ENCODE measurements around the gene MRAS.

The MRAS gene

DNA sequence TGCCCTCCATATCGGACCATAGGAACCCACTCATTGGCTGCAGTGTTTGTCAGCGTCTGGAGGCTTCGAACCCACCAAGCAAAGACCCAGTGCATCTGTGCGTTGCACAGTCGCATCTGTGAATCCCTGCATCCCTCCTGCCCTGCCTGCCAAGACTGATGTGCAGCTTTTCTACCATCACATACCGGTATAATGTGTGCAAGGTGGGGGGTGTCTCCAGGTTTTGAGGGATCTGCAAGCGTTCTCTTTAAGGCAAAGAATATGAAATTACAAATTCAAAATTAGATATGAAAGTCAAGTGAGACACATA, 18.4 kb upstream of the MRAS start:
- peaks cover 11 to 27% of the 10 kb centered on the region in 2 donors for H3K4me1 Mint-ChIP-seq
- no peaks in the 10 kb centered on the region for H3K36me3 Mint-ChIP-seq
- H3K27me3 Mint-ChIP-seq, result peaks cover 25 to 40% of the 10 kb centered on the region in 2 donors
- no peak for DNase-seq
- H3K27ac Mint-ChIP-seq, result no peak overlapping the region
- ATAC-seq (replicated peaks), result no peak
- peak overlapping the region; percentile 81 to 85 for H3K4me3 Mint-ChIP-seq
- H3K9me3 Mint-ChIP-seq, result no peaks in the 10 kb centered on the region

DNA sequence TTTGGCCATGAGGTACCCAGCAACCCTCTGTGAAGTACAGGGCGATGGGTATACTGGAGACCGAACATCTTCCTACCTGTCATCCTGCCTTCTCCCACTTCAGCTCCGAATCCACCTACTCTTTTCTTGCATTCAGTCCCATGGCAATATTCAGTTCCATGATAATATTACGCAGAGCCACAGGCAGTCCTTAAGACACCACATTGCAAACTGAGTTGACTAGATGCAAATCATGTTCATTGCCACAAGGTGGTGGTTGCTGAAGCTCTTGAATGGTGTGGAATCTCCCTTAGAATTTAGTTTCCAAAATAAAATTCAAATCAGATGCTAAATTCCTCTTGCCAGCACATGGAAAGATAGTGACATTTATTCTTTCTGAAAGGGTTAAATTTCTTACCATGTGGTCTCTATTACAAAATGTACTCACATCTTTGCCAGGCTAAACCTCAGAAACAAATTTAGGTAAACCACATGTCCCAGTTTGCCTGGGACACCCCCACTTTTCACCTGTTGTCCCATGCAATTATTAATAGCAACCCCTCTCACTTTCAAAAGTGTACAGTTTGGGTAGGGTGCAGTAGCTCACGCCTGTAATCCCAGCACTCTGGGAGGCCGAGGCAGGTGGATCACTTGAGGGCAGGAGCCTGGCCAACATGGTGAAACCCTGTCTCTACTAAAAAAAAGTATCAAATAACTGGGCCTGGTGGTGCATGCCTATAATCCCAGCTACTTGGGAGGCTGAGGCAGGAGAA, 17.1 kb upstream of the MRAS start:
- Mint-ChIP-seq H3K9me3 (no peaks in the 10 kb centered on the region), H3K4me1 (peaks cover 11 to 27% of the 10 kb centered on the region in 2 donors), H3K4me3 (no peak overlapping the region), H3K27me3 (peaks cover 31 to 36% of the 10 kb centered on the region in 2 donors), H3K36me3 (no peaks in the 10 kb centered on the region), H3K27ac (no peak overlapping the region)
- ATAC-seq (replicated peaks), result no peak
- DNase-seq, result no peak

DNA sequence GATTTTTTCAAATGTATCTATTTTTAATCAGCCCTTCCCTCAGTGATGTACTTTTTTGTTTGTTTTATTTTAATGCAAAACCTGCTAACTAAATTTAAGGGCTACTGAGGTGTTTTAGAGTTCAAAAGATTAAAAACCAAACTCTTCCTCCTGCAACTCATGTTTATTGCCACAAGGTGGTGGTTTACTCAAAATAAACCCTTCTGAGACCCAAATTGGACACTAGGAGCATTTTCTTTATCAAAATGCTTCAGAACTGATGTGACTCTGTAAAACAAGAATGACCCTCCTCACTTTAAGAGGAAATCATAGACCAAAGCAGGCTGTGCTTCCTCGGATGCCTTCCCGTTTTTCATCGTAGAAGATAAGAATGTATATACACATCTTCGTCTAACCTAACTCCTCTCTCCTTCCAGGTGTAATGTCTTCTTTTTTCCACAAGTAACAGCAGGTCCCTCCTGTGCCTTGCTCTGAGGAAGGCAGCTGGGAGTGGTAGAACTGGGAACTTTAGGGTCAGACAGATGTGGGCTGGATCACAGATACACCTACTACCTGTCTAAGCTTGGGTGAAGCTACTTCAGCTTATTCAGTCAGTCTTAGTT, 15.8 kb upstream of the MRAS start:
- Mint-ChIP-seq H3K9me3 (no peaks in the 10 kb centered on the region), H3K36me3 (no peaks in the 10 kb centered on the region), H3K4me1 (peaks cover 11 to 27% of the 10 kb centered on the region in 2 donors), H3K4me3 (no peak overlapping the region), H3K27me3 (peaks cover 35 to 36% of the 10 kb centered on the region in 2 donors), H3K27ac (no peak overlapping the region)
- no peak for ATAC-seq (replicated peaks)
- no peak for DNase-seq

DNA sequence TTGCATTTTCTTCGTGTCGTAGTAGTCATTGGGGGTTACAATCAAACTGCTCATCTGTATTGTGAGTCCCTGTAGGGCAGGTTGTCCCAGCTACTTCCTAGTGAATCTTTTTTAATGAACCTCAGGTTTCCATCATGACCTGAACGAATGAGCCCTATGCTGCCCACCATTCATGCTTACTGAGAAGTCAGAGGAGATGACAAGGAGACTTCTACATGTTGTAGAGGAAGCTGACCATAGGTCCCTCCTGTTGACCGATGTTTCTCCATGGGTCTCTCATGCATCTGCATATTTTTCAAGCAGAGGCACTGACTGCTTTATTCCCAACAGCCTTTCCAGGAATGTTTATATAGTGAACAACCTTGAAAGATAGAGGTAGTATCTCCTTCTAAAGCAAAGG, 13.8 kb upstream of the MRAS start:
- no peak overlapping the region for H3K27ac Mint-ChIP-seq
- H3K4me1 Mint-ChIP-seq, result peaks cover 6 to 19% of the 10 kb centered on the region in 2 donors
- ATAC-seq (replicated peaks), result no peak
- H3K9me3 Mint-ChIP-seq, result no peaks in the 10 kb centered on the region
- no peak overlapping the region for H3K4me3 Mint-ChIP-seq
- peaks cover 46 to 47% of the 10 kb centered on the region in 2 donors for H3K27me3 Mint-ChIP-seq
- no peaks in the 10 kb centered on the region for H3K36me3 Mint-ChIP-seq
- no peak for DNase-seq

- Mint-ChIP-seq H3K27me3 (peaks cover 49 to 52% of the 10 kb centered on the region in 2 donors), H3K27ac (no peak overlapping the region), H3K4me1 (peaks cover 2 to 7% of the 10 kb centered on the region in 2 donors), H3K36me3 (no peaks in the 10 kb centered on the region), H3K4me3 (no peak overlapping the region), H3K9me3 (peaks cover 0 to under 1% of the 10 kb centered on the region in 2 donors)
- DNase-seq (no peak), ATAC-seq (replicated peaks) (no peak)
Measured at GRCh38 chr3:138336454-138336999, 11.9 kb upstream of the MRAS start.

GRCh38 chr3:138338244-138338643, 10.1 kb upstream of the MRAS start:
- DNase-seq, result no peak
- no peak for ATAC-seq (replicated peaks)
- H3K4me3 Mint-ChIP-seq, result no peak overlapping the region

DNA sequence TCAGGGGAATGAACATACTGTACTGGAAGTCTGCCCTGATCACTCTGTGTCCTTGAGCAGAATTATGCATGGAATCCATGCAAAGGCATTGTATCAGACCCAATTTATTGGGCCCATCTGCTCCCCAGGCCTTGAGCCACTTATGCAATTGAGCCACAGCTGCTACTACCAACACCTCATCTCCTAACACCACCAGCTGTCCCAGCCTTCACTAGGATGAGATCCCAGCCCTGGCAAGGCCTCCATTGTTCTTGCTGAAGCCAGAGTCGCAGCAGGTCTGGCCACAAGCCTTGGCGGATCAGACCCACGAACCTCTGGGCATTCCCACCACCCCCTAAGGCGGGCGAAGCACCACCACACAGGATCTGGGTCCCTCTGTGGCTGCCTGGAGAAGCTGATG, 9.6 kb upstream of the MRAS start:
- H3K4me1 Mint-ChIP-seq, result no peaks in the 10 kb centered on the region
- no peak overlapping the region for H3K4me3 Mint-ChIP-seq
- no peak overlapping the region for H3K27ac Mint-ChIP-seq
- DNase-seq, result no peak
- H3K36me3 Mint-ChIP-seq, result peaks cover 0 to 5% of the 10 kb centered on the region in 2 donors
- peaks cover 62 to 66% of the 10 kb centered on the region in 2 donors for H3K27me3 Mint-ChIP-seq
- no peak for ATAC-seq (replicated peaks)
- peaks cover 0 to 5% of the 10 kb centered on the region in 2 donors for H3K9me3 Mint-ChIP-seq

More at GRCh38 chr3:138338244-138338643, 10.1 kb upstream of the MRAS start:
- H3K9me3 Mint-ChIP-seq, result peaks cover 0 to 5% of the 10 kb centered on the region in 2 donors
- no peak overlapping the region for H3K27ac Mint-ChIP-seq
- H3K27me3 Mint-ChIP-seq, result peaks cover 57 to 61% of the 10 kb centered on the region in 2 donors
- peaks cover 0 to 5% of the 10 kb centered on the region in 2 donors for H3K36me3 Mint-ChIP-seq
- H3K4me1 Mint-ChIP-seq, result no peaks in the 10 kb centered on the region

- DNase-seq, result no peak
- ATAC-seq (replicated peaks), result no peak
- Mint-ChIP-seq H3K4me3 (no peak overlapping the region), H3K4me1 (no peaks in the 10 kb centered on the region), H3K27ac (no peak overlapping the region), H3K36me3 (peaks cover 0 to 5% of the 10 kb centered on the region in 2 donors), H3K27me3 (peaks cover 71 to 76% of the 10 kb centered on the region in 2 donors), H3K9me3 (peaks cover 0 to 5% of the 10 kb centered on the region in 2 donors)
Measured at GRCh38 chr3:138340511-138340910, 7.9 kb upstream of the MRAS start.

DNA sequence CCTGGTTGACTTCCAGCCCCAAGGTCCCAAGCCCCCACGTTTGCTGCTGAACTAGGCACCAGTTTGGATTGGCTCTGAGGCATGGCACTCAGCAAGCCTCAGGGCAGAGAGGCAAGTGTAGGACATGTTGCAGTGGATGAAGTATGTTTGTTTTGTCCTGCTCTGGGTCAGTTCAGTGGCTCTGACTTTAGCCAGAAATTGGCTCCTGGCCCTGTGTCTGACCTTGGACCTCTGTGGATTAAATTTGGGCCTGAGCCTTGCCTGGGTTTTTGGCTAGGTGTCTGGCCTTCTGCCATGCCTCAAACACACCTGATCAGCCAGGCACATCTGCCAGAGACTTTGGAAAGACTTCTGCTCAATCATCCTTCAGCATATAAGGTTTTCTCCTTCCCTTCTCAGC, 3.6 kb upstream of the MRAS start:
- no peak for DNase-seq
- ATAC-seq (replicated peaks), result no peak
- peaks cover 4 to 9% of the 10 kb centered on the region in 2 donors for H3K36me3 Mint-ChIP-seq
- H3K9me3 Mint-ChIP-seq, result peaks cover 2 to 8% of the 10 kb centered on the region in 2 donors
- peaks cover 5 to 12% of the 10 kb centered on the region in 2 donors for H3K4me1 Mint-ChIP-seq
- no peak overlapping the region for H3K4me3 Mint-ChIP-seq
- H3K27me3 Mint-ChIP-seq, result peaks cover 76 to 83% of the 10 kb centered on the region in 2 donors
- H3K27ac Mint-ChIP-seq, result no peak overlapping the region

GRCh38 chr3:138348754-138349739, 668 bp downstream of the MRAS start:
- H3K4me1 Mint-ChIP-seq, result peaks cover 5 to 12% of the 10 kb centered on the region in 2 donors
- H3K9me3 Mint-ChIP-seq, result peaks cover 2 to 3% of the 10 kb centered on the region in 2 donors
- peaks cover 4% of the 10 kb centered on the region in 2 donors for H3K36me3 Mint-ChIP-seq
- H3K4me3 Mint-ChIP-seq, result no peak overlapping the region
- ATAC-seq (replicated peaks) (peak; percentile 19 to 31), DNase-seq (no peak)
- peaks cover 72 to 81% of the 10 kb centered on the region in 2 donors for H3K27me3 Mint-ChIP-seq
- H3K27ac Mint-ChIP-seq, result no peak overlapping the region

DNA sequence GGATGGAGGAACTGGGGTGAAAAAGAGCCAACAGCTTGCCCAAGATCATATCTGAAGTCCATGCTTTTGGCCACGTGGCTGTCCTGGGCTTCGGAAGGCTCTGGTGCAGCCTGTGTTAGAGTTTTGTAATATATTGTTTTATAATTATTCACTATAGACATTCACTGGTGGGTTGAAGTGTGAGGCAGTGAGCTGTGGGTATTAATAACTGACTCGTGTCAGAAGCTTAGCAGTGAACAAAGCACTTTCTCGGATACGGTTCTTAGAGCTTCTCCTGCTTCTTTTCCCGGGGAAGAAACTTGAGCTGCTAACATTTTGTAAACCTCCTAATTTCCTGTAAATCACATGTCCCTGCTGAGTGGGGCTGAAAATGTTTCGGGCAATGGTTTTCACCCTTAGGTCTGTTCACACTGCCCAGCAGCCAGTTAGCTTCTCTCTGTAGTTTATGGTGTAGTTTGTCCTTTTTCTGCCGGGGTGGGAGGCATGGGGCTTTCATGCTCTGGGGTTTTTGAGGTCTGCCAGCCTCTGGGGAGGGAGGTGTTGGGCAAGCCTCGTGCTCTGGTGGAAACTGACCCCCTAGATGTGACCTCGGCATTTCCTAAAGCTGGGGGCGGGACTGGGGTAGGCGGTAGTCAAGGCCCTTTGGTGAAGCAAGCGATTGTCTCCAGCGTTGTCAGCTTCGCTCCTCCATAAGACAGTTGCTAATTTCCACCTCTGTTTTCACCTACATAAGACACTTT, 1.7 kb downstream of the MRAS start:
- Mint-ChIP-seq H3K36me3 (peaks cover 4% of the 10 kb centered on the region in 2 donors), H3K27me3 (peaks cover 63 to 79% of the 10 kb centered on the region in 2 donors), H3K4me1 (peaks cover 5 to 12% of the 10 kb centered on the region in 2 donors), H3K27ac (no peak overlapping the region), H3K4me3 (no peak overlapping the region), H3K9me3 (peaks cover 2 to 3% of the 10 kb centered on the region in 2 donors)
- no peak for ATAC-seq (replicated peaks)
- no peak for DNase-seq

DNA sequence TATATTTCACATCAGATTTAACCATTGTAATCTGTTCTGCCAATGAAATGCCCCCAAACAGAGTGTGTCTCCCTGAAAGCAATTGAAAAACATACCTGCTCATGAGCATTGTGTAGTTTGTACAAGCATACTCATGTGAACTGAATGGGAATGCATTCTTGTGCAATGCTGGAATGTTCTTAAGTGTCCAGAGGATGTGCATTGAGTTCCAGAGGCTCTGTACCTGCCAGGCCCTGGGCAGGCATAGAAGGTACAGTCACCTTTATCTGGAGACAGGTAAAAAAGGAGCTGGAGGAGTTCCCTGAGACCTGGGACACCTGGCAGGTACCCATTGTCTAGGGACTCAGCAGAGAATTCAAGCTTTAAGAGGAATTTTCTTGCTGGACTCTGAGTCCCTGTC, 2.8 kb downstream of the MRAS start:
- Mint-ChIP-seq H3K27me3 (peaks cover 53 to 78% of the 10 kb centered on the region in 2 donors), H3K4me1 (peaks cover 5 to 12% of the 10 kb centered on the region in 2 donors), H3K27ac (no peak overlapping the region), H3K4me3 (no peak overlapping the region), H3K36me3 (peaks cover 4% of the 10 kb centered on the region in 2 donors), H3K9me3 (peaks cover 2 to 3% of the 10 kb centered on the region in 2 donors)
- ATAC-seq (replicated peaks) (no peak), DNase-seq (no peak)

GRCh38 chr3:138351916-138352550, 3.7 kb downstream of the MRAS start:
- Mint-ChIP-seq H3K9me3 (peaks cover 2 to 3% of the 10 kb centered on the region in 2 donors), H3K36me3 (peaks cover 3 to 4% of the 10 kb centered on the region in 2 donors), H3K4me3 (no peak overlapping the region), H3K27me3 (peaks cover 48 to 71% of the 10 kb centered on the region in 2 donors), H3K27ac (no peak overlapping the region), H3K4me1 (peaks cover 5 to 11% of the 10 kb centered on the region in 2 donors)
- DNase-seq, result no peak
- no peak for ATAC-seq (replicated peaks)
